Stimulated activated naive CD8-positive, alpha-beta T cell treated with anti-CD3 and anti-CD28 coated beads, Interleukin-15, Interleukin-2, amounts not matched to agents 100 ng/mL and 50 ng/mL, for 24 hours (primary cell): ENCODE results near the gene TRUB2.
A peak's percentile ranks its signal among the peaks of the same experiment; 100 is the strongest.
"Not testable (repeated sequence)": the region's sequence is repeated elsewhere in the genome, so short reads cannot be mapped to it uniquely, and the experiment has no call there.

Experiments used
- H3K27ac Mint-ChIP-seq: one replicate; pipeline ENCODE4 v1.8.0; 2021; ENCODE audit warnings: mild to moderate bottlenecking, mixed read lengths
- H3K27me3 Mint-ChIP-seq: one replicate; pipeline ENCODE4 v1.8.0; 2021; ENCODE audit warnings: mixed read lengths
- H3K36me3 Mint-ChIP-seq: one replicate; pipeline ENCODE4 v1.8.0; 2021; ENCODE audit warnings: low read depth, mixed read lengths
- H3K4me1 Mint-ChIP-seq: one replicate; pipeline ENCODE4 v1.8.0; 2021; ENCODE audit warnings: low read depth, mixed read lengths
- H3K4me3 Mint-ChIP-seq: one replicate; pipeline ENCODE4 v1.8.0; 2021; ENCODE audit warnings: mild to moderate bottlenecking, mixed read lengths
- H3K9me3 Mint-ChIP-seq: one replicate; pipeline ENCODE4 v1.8.0; 2021; ENCODE audit warnings: mixed read lengths

Gene TRUB2

GRCh38 chr9:128296340-128297220 lies 25.7 kb downstream of the TRUB2 start:
- H3K4me3 Mint-ChIP-seq = no peak overlapping the region
- H3K27ac Mint-ChIP-seq = no peak overlapping the region
- H3K9me3 Mint-ChIP-seq = no peaks in the 10 kb centered on the region
- H3K36me3 Mint-ChIP-seq = no peaks in the 10 kb centered on the region
- no peaks in the 10 kb centered on the region for H3K4me1 Mint-ChIP-seq
- H3K27me3 Mint-ChIP-seq = no peaks in the 10 kb centered on the region

GRCh38 chr9:128294142-128294541 lies 28.1 kb downstream of the TRUB2 start:
- Mint-ChIP-seq H3K9me3 (no peaks in the 10 kb centered on the region), H3K36me3 (peaks cover under 1% of the 10 kb centered on the region), H3K4me1 (no peaks in the 10 kb centered on the region), H3K4me3 (no peak overlapping the region), H3K27ac (no peak overlapping the region), H3K27me3 (no peaks in the 10 kb centered on the region)

DNA sequence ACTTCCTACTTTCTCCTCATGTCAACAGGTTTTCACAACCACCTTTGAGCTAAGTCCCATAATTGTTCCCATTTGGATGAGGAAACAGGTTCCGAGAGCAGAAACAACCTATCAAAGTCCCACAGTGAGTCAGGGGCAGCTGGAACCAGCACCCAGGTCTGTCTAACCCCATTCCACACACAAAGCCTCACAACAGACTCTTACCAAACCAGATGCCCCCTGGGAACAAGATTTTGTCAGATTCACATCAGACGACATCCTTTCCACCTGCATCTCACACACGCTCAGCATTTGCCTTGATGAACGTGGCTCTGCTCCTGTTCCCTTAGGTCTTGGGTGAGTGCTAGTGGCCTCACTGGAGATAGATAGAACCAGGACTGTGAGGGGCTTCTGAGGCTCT lies 29.2 kb downstream of the TRUB2 start:
- peaks cover 6% of the 10 kb centered on the region for H3K36me3 Mint-ChIP-seq
- H3K4me1 Mint-ChIP-seq = no peaks in the 10 kb centered on the region
- no peak overlapping the region for H3K4me3 Mint-ChIP-seq
- no peaks in the 10 kb centered on the region for H3K9me3 Mint-ChIP-seq
- H3K27me3 Mint-ChIP-seq = no peaks in the 10 kb centered on the region
- H3K27ac Mint-ChIP-seq = no peak overlapping the region

DNA sequence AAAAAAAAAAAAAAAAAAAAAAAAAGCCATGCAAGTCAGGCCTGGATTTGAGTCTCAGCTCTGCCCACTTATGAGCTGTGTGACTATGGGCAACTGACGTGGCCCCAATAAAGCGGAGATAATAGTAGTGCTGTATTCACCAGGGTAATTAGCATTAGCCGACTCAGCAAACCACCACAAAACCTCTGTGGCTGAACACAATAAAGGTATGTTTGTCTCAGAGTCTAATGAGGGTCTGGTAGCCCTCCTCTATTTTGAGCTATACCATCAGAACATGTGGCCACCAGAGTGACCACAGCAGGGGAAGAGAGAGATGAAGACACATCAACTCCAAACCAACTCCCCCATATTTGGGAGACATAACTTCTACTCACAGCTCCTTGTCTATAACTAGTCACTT lies 30.2 kb downstream of the TRUB2 start:
- no peaks in the 10 kb centered on the region for H3K4me1 Mint-ChIP-seq
- no peaks in the 10 kb centered on the region for H3K27me3 Mint-ChIP-seq
- H3K36me3 Mint-ChIP-seq = peaks cover 10% of the 10 kb centered on the region
- no peaks in the 10 kb centered on the region for H3K9me3 Mint-ChIP-seq
- H3K4me3 Mint-ChIP-seq = no peak overlapping the region
- H3K27ac Mint-ChIP-seq = no peak overlapping the region

- Mint-ChIP-seq H3K4me1 (no peaks in the 10 kb centered on the region), H3K4me3 (no peak overlapping the region), H3K27ac (no peak overlapping the region), H3K9me3 (no peaks in the 10 kb centered on the region), H3K27me3 (no peaks in the 10 kb centered on the region), H3K36me3 (peaks cover 14% of the 10 kb centered on the region)
These were observed 33.8 kb downstream of the TRUB2 start for GRCh38 chr9:128288273-128289004.

DNA sequence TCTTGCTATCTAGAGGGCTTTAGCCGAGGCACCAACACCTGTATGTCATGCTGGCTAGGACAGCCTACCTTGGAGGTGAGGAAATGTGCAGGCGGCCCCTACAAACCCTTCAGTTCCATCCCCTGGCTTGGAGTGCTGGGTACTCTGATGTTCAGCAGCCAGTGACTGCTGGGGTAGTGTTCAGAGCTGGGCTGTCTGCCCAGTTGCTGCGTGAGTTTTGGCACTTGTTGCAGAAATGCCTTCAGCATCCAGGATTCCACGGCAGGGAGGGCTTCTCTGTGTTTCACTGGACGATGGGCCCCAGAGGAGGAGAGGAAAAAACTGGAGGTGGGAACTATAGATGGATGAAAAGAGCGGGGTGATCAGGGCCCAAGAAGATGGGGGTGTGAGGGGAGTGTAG lies 35.8 kb downstream of the TRUB2 start:
- Mint-ChIP-seq H3K4me3 (no peak overlapping the region), H3K36me3 (peaks cover 16% of the 10 kb centered on the region), H3K27me3 (no peaks in the 10 kb centered on the region), H3K9me3 (no peaks in the 10 kb centered on the region), H3K4me1 (no peaks in the 10 kb centered on the region), H3K27ac (no peak overlapping the region)

- Mint-ChIP-seq H3K4me1 (peaks cover under 1% of the 10 kb centered on the region), H3K9me3 (no peaks in the 10 kb centered on the region), H3K27ac (no peak overlapping the region), H3K27me3 (no peaks in the 10 kb centered on the region), H3K36me3 (peaks cover 19% of the 10 kb centered on the region), H3K4me3 (no peak overlapping the region)
These were observed 37.0 kb downstream of the TRUB2 start for GRCh38 chr9:128285033-128285784.

DNA sequence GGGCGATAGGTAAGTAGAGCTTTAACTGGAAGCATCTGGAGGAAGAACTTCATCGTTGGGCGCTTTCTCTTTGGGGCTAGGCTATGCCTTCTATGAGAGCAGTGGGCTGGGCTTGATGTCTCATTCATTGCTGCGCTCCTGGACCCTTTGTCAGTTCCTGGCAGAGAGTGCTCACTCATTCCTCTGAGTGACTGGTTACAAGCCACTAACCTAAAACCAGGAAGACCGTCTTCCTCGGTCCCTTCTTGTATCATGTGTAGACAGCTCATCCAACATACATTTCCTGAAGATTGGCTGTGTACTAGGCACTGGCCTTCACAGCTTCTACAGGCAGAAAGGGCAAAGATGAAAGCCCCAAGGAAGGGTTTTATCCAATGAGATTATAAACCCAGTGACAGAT lies 39.7 kb downstream of the TRUB2 start:
- peaks cover 15% of the 10 kb centered on the region for H3K4me1 Mint-ChIP-seq
- H3K27me3 Mint-ChIP-seq = no peaks in the 10 kb centered on the region
- H3K4me3 Mint-ChIP-seq = no peak overlapping the region
- H3K36me3 Mint-ChIP-seq = peaks cover 9% of the 10 kb centered on the region
- no peak overlapping the region for H3K27ac Mint-ChIP-seq
- no peaks in the 10 kb centered on the region for H3K9me3 Mint-ChIP-seq

- H3K27ac Mint-ChIP-seq = no peak overlapping the region
- H3K9me3 Mint-ChIP-seq = no peaks in the 10 kb centered on the region
- H3K4me3 Mint-ChIP-seq = no peak overlapping the region
- peaks cover 5% of the 10 kb centered on the region for H3K36me3 Mint-ChIP-seq
- H3K4me1 Mint-ChIP-seq = peaks cover 30% of the 10 kb centered on the region
- H3K27me3 Mint-ChIP-seq = no peaks in the 10 kb centered on the region
These were observed 42.1 kb downstream of the TRUB2 start for GRCh38 chr9:128280084-128280622.

DNA sequence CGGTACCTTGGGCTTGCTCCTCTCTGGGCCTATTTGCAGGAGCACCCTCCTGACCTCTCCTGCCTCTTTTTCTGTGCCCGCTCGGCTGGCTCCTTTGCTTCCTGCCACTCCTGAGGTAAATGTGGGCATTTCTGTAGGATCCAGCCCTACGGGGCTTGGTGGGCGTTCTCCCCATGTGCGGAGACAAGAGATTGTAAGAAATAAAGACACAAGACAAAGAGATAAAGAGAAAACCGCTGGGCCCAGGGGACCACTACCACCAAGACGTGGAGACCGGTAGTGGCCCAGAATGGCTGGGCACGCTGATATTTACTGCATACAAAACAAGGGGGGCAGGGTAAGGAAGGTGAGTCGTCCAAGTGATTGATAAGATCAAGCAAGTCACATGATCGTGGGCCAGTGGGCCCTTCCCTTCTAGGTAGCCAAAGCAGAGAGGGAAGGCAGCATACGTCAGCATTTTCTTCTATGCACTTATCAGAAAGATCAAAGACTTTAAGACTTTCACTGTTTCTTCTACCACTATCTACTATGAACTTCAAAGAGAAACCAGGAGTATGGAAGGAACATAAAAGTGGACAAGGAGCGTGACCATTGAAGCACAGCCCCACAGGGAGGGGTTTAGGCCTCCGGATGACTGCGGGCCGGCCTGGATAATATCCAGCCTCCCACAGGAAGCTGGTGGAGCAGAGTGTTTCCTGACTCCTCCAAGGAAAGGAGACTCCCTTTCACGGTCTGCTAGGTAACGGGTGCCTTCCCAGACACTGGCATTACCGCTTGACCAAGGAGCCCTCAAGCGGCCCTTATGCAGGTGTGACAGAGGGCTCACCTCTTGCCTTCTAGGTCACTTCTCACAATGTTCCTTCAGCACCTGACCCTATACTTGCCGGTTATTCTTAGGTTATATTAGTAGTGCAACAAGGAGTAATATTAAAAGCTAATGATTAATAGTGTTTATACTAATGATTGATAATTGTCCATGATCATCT lies 42.9 kb downstream of the TRUB2 start:
- H3K27ac Mint-ChIP-seq = peak overlapping the region; percentile 33
- peaks cover 38% of the 10 kb centered on the region for H3K4me1 Mint-ChIP-seq
- H3K9me3 Mint-ChIP-seq, H3K27me3 Mint-ChIP-seq, H3K4me3 Mint-ChIP-seq, H3K36me3 Mint-ChIP-seq: not testable (repeated sequence)

DNA sequence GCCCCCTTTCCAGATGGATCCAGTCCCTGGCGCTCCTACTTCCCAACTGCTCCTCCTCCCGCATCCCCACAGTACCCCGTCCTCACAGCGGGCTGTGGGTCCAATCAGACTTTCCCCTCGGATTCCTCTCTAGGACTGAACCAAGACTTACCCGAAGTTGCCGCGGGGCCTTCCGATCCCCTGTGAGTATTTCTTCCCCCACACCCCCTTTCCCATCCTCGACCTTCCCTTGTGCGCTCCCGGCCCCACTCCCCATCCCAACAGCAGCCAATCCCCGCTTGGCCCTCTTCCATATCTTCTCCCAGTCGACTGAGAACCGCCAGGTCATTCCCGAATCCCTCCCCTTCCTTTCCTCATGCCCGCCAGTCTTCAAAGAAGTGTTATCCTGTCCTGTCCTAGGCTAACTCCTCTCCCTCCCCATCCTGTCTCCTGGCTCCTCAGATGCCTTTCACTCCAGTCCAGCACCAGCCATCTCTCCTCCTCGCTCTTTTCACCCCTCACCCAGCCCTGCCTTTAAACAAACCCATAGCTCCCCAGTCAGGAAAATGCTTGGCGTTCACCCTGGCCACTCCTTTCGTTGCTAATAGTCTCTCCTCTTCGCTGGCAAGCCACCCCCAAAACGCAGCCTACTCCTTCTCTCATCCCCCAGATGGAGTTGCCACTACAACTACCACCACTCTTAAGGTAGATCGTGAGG lies 45.5 kb downstream of the TRUB2 start:
- H3K9me3 Mint-ChIP-seq = no peaks in the 10 kb centered on the region

GRCh38 chr9:128276008-128276573 lies 46.2 kb downstream of the TRUB2 start, which contains the start of gene SWI5:
Gene SWI5, plus strand, starts transcription at chr9:128276276.
- Mint-ChIP-seq H3K9me3 (no peaks in the 10 kb centered on the region), H3K27ac (peak within 1 kb of the TSS; percentile 97), H3K27me3 (no peaks in the 10 kb centered on the region), H3K4me3 (peak within 1 kb of the TSS; percentile 97), H3K4me1 (peaks cover 47% of the 10 kb centered on the region), H3K36me3 (peaks cover 10% of the 10 kb centered on the region)

More for the DNA sequence above, 45.5 kb downstream of the TRUB2 start:
- H3K36me3 Mint-ChIP-seq = peaks cover 12% of the 10 kb centered on the region
- H3K4me1 Mint-ChIP-seq = peaks cover 47% of the 10 kb centered on the region
- peak overlapping the region; percentile 97 for H3K4me3 Mint-ChIP-seq
- H3K27ac Mint-ChIP-seq = peak overlapping the region; percentile 97
- H3K27me3 Mint-ChIP-seq = no peaks in the 10 kb centered on the region
